ENCODE measurements around the gene TEDDM1. TPM values are rescaled to one million over a fixed set of nuclear protein-coding genes. Genes with fewer than 3 reads are reported as not detected.

Gene TEDDM1
- total RNA-seq, 1 donor from 2014 or later, result not detected

DNA sequence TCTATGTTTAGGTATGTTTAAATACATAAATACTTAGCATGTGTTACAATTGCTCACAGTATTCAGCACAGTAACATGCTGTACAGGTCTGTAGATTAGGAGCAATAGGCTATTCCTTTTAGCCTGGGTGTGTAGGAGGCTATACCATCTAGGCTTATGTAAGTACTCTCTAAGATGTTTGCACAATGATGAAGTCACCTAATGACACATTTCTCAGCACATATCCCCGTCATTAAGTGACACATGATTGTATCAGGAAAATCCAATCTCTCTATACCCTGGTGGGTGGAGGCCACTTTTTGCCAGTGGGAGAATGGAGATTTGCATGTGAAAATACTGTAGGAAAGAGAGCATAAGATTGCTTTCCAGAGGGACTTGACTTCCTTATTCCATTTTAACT lies 5.5 kb upstream of the TEDDM1 start:
- no peak for DNase-seq

- DNase-seq, result no peak
Measured at GRCh38 chr1:182405578-182405977, 5.1 kb upstream of the TEDDM1 start.

- DNase-seq, result no peak
Measured at GRCh38 chr1:182404781-182405180, 4.3 kb upstream of the TEDDM1 start.

GRCh38 chr1:182397653-182398393 lies 2.6 kb downstream of the TEDDM1 start:
- DNase-seq, result no peak

GRCh38 chr1:182395906-182396305 lies 4.6 kb downstream of the TEDDM1 start:
- no peak for DNase-seq

GRCh38 chr1:182394055-182394775 lies 6.3 kb downstream of the TEDDM1 start:
- no peak for DNase-seq

GRCh38 chr1:182392050-182393028 lies 8.1 kb downstream of the TEDDM1 start:
- no peak for DNase-seq

DNA sequence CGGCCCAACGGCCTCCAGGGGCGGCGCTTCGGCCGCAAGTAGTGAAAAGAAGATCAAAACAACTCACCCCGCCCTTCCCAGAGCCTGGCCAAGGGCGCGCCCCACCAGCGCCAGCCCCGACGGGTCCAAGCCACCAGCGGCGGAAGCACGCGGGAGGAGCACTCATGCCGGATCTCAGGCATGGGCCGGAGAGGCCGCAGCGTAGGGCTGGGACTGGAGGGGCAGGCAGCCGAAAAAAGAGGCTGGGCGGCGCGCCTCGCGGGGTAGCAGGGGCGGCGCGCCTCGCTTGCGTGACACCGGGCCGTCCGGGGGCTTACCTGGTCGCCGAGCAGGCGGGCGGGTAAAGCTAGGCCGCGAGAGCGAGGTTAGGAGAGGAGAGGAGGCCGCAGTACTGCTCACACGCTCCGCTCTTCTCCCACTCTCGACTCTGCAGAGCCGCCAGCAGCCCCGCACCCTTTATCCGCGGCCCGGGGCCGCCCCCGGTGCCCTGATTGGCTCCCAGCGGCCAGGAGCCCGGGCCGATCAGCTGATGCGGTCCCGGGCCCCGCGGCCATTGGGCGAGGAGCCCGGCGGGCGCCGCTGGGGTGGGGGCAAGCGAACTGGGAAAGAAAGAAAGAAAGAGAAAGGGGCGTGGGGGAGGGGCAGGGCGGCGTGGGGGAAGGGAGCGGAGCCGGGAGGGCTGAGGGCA lies 9.0 kb downstream of the TEDDM1 start, which contains the start of gene GLUL:
Gene GLUL (minus strand): TSS at position 429 of the 688 bp plus-strand sequence. CDS start 3,053 bp downstream, outside the sequence.
- peak; percentile 97 for DNase-seq

- no peak for DNase-seq
Measured at GRCh38 chr1:182391028-182391361, 9.5 kb downstream of the TEDDM1 start.

DNA sequence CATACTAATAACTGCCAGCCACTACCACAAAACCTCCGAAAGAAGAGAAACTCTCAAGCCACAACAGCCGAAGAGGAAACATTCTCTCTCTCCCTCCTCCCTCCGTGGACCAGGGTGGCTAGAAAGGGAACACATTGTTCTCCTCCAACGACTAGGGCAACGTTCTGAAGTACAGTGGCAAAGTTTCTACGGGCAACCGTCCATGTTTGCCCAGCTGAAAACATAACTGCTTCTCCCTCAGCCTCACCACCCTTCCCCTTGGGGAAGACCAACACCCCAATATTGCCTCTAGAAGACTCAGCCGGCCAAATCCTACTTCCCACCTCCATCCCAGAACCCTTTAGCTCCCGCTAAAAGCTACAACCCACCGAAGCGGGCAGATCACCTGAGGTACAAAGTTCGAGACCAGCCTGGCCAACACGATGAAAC lies 10.8 kb downstream of the TEDDM1 start:
- DNase-seq, result peak; percentile 30

GRCh38 chr1:182388392-182389134 lies 11.9 kb downstream of the TEDDM1 start:
- peak; percentile 31 for DNase-seq

DNA sequence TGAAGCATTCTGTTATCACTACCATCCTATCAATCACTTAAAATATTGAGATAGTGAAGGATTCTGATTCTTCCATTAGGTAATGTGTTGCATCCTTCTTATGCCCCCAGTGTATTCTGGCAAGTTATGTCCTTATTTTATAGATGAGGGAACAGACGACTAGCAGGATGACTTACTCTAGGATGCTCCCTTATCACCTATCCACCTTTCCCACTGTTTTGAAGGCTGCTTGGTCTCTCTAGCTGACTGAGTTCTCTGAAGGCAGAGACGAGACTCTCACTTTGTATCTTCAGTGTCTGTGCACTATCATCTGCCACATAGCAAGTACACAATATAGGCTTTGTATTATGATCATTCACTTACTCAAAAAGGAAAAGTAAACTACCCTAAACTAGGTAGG lies 12.9 kb downstream of the TEDDM1 start:
- DNase-seq, result no peak

DNA sequence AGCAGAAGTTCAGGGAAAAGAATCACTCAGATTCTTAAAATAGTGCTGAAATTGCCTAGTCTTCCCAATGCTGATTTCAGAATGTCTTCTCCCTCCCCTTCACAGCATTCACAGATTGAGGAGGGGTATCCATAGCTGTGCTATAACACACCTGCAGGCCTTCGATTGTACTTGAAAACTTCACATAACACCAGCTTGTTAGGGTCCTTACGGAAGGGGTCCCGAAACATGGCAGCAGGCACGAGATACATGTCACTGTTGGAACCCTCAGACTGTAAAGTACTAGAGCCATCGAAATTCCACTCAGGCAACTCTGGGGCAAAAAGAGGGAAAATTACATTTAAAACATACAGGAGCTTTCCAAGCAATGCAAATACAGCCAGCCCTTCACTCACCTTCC lies 13.5 kb downstream of the TEDDM1 start:
- DNase-seq, result no peak

DNA sequence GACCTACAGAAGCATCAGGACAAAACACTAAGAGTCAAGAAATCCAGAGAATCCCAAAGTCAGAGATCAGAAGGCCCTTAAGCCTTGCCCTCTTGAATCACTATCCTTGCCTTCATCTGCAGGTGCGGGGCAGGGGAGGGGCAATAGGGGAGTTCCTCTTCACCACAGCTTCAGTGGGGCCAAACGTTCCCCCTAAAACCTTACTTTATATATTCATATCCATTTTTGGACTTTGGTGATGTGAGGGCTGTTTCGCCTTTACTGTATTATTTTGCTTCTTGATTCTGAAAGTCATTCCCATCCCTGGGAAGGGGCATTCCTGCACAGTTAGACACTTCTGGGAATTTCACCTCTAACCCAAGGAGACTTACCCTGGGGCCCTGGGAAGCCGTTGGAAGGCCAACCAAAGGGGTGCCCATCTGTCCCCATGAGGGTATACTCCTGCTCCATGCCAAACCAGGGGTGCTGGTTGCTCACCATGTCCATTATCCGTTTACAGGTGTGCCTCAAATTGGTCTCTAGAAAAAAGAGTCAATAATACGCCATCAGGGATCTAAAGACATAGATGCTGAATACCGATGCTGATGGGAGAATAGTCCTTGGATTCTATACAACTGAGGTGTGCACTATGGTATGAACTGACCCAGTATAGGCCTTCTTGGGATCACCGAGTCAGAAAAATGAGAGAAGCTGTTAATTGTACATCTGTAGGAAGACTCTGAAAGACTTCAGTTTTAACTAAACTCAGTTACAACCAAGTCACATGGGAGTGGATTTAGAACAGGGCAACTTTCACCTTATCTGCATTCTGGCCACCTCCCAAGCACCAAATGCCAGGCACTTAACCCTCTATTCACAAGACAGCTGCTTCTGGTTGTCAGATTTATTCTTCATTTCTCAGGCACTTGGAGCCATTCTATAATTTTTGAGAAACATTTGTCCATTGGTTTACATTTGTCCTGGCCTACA lies 14.3 kb downstream of the TEDDM1 start:
- DNase-seq, result no peak

DNA sequence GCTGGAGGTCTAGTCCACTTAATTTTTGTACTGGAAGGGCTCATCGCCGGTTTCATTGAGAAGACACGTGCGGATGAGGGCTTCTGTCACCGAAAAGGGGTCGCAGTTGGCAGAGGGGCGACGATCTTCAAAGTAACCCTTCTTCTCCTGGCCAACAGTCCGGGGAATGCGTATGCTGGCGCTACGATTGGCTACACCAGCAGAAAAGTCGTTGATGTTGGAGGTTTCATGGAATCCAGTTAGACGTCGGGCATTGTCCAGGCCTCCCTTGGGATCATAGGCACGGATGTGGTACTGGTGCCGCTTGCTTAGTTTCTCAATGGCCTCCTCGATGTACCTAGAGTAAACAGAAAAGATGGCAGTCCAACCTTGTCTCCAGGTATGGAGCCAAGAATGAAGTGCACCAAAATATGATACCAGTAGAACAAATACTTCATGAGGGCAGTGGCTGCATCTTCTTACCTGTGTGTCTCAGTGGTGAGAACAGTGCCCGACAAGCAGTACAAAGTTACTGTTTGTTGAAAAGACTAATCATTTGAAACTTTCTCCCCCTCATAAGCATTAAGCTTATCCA lies 16.0 kb downstream of the TEDDM1 start:
- no peak for DNase-seq

GRCh38 chr1:182383934-182384333 lies 16.5 kb downstream of the TEDDM1 start:
- DNase-seq, result no peak

- DNase-seq, result no peak
Measured at GRCh38 chr1:182383037-182383661, 17.3 kb downstream of the TEDDM1 start.

DNA sequence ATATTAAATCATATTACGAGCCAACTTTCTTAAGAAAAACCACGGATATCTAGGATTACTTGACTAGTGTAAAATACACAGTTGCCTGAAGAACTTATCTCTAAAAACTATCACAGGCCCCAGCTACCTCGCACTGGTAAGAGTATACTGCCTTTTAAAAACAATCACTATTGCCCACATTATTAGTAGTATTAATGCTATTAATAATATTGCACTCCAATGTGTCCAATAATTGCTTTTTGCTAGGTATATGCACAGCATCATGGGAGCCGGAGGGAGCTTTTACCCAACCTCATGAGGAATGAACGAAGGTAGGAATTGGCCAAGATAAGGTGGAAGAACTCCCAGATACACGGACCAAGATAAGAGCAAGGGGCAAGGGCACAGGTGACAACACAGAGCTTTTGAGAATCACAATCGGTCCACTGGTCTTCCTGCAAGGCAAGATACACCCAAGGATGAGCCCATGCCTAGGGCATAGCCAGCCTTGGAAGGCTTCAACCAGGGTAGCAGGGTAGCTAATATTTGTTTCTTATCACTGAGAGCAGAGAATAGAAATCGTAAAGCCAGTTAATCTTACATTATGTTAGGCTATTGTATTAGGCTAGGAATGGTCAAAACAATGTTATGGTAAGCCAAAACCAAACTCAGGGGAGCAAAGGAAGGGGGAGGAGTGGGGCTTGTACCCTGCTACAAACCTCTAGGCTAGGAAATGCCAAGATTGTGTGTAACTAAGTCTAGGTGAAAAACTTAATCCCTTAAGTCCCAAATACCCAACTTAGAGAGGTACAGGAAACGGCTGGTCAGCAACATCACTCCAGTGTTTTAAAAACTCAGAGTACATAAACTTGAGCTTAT lies 18.3 kb downstream of the TEDDM1 start:
- no peak for DNase-seq

All from tongue (tissue), 2 donors.